ENCODE results near the gene LCLAT1. TPM values are rescaled to one million over a fixed set of nuclear protein-coding genes. Genes with fewer than 3 reads are reported as not detected.

The LCLAT1 gene
- total and polyA plus RNA-seq, 4 donors, result 2.4 to 14.6 (median 10.7) TPM

- H3K4me3 ChIP-seq (ENCODE audit: low read depth in 1 of 3, low read length in 3 of 3), result no peak overlapping the region
- WGBS, result 91% methylated on average over 5 of the region's 5 CpGs
Observed at GRCh38 chr2:30639836-30640235, 192.8 kb downstream of the LCLAT1 start.

More at GRCh38 chr2:30639836-30640235, 192.8 kb downstream of the LCLAT1 start:
- Histone ChIP-seq H3K27ac (ENCODE audit: low read depth in 1 of 2, low read length in 2 of 2) (no peak overlapping the region), H3K36me3 (ENCODE audit: control insufficient read depth in 4 of 4, insufficient read depth in 3 of 4, low read depth in 1 of 4, low read length in 3 of 4) (peaks cover 0 to 4% (median 0%) of the 10 kb centered on the region in 4 donors), H3K27me3 (ENCODE audit: control insufficient read depth in 4 of 4, insufficient read depth in 4 of 4, low read length in 3 of 4) (no peaks in the 10 kb centered on the region), H3K4me1 (ENCODE audit: control insufficient read depth in 4 of 4, insufficient read depth in 4 of 4, low read length in 3 of 4) (no peaks in the 10 kb centered on the region), H3K9me3 (ENCODE audit: control insufficient read depth in 4 of 4, low read length in 3 of 4) (no peaks in the 10 kb centered on the region), H3K9ac (ENCODE audit: low read depth in 1 of 2, low read length in 2 of 2) (no peak overlapping the region)
- TF ChIP-seq YY1 (IDR thresholded peaks at IDR 0.05) (no peak), ZBTB33 (IDR thresholded peaks at IDR 0.05) (no peak), HNF4G (IDR thresholded peaks at IDR 0.05) (no peak), EGR1 (IDR thresholded peaks at IDR 0.05; ENCODE audit: low read depth in 2 of 2) (no peak), HNF4A (conservative IDR thresholded peaks at IDR 0.05) (no peak), RAD21 (IDR thresholded peaks at IDR 0.05) (no peak), SP1 (IDR thresholded peaks at IDR 0.05) (no peak), FOXA1 (IDR thresholded peaks at IDR 0.05) (no peak), CTCF (IDR thresholded peaks at IDR 0.05; ENCODE audit: low read depth, low read length, missing input control) (no peak), TAF1 (conservative IDR thresholded peaks at IDR 0.05) (no peak), FOXA2 (IDR thresholded peaks at IDR 0.05) (no peak), JUND (IDR thresholded peaks at IDR 0.05) (no peak), NR2F2 (IDR thresholded peaks at IDR 0.05) (no peak), RXRA (IDR thresholded peaks at IDR 0.05) (no peak), GABPA (IDR thresholded peaks at IDR 0.05 in 1 of 2, conservative IDR thresholded peaks at IDR 0.05 in 1 of 2) (no peak)
- TF ChIP-seq, protein P1, sequence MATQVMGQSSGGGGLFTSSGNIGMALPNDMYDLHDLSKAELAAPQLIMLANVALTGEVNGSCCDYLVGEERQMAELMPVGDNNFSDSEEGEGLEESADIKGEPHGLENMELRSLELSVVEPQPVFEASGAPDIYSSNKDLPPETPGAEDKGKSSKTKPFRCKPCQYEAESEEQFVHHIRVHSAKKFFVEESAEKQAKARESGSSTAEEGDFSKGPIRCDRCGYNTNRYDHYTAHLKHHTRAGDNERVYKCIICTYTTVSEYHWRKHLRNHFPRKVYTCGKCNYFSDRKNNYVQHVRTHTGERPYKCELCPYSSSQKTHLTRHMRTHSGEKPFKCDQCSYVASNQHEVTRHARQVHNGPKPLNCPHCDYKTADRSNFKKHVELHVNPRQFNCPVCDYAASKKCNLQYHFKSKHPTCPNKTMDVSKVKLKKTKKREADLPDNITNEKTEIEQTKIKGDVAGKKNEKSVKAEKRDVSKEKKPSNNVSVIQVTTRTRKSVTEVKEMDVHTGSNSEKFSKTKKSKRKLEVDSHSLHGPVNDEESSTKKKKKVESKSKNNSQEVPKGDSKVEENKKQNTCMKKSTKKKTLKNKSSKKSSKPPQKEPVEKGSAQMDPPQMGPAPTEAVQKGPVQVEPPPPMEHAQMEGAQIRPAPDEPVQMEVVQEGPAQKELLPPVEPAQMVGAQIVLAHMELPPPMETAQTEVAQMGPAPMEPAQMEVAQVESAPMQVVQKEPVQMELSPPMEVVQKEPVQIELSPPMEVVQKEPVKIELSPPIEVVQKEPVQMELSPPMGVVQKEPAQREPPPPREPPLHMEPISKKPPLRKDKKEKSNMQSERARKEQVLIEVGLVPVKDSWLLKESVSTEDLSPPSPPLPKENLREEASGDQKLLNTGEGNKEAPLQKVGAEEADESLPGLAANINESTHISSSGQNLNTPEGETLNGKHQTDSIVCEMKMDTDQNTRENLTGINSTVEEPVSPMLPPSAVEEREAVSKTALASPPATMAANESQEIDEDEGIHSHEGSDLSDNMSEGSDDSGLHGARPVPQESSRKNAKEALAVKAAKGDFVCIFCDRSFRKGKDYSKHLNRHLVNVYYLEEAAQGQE (IDR thresholded peaks at IDR 0.05), result no peak
- TF ChIP-seq, protein P2, sequence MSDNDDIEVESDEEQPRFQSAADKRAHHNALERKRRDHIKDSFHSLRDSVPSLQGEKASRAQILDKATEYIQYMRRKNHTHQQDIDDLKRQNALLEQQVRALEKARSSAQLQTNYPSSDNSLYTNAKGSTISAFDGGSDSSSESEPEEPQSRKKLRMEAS (IDR thresholded peaks at IDR 0.05), result no peak
- TF ChIP-seq, protein P3, sequence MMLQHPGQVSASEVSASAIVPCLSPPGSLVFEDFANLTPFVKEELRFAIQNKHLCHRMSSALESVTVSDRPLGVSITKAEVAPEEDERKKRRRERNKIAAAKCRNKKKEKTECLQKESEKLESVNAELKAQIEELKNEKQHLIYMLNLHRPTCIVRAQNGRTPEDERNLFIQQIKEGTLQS (IDR thresholded peaks at IDR 0.05), result no peak
- DNase-seq (ENCODE audit: low spot score), result no peak
